Fibroblast of villous mesenchyme (primary cell): ENCODE results near the gene SPX. TPM values are rescaled to one million over a fixed set of nuclear protein-coding genes. Genes with fewer than 3 reads are reported as not detected.
A peak's percentile ranks its signal among the peaks of the same experiment; 100 is the strongest.

Source experiments
- DNase-seq: peaks from one replicate; pipeline ENCODE4 v3.0.0-alpha.2; 2010; ENCODE audit warnings: low read depth
- H3K4me3 ChIP-seq: 2 replicates; pipeline ENCODE4 v1.5.1; 2011; ENCODE audit warnings: low read depth, mild to moderate bottlenecking, low read length
- total RNA-seq: library from RNA; depleted of rRNA; stranded (reverse); fragments of >200 nt; gene quantifications from 2 replicates; pipeline ENCODE4 v1.2.3, GENCODE V29; 2012
- TF ChIP-seq, protein P1 (sequence below): IDR thresholded peaks from 2 replicates; pipeline ENCODE4 v1.5.1; 2012; ENCODE audit warnings: low read depth, mild to moderate bottlenecking, low read length; ENCODE audit not compliant: insufficient read depth

The SPX gene
- total RNA-seq, 1 donor: 0.86 TPM

DNA sequence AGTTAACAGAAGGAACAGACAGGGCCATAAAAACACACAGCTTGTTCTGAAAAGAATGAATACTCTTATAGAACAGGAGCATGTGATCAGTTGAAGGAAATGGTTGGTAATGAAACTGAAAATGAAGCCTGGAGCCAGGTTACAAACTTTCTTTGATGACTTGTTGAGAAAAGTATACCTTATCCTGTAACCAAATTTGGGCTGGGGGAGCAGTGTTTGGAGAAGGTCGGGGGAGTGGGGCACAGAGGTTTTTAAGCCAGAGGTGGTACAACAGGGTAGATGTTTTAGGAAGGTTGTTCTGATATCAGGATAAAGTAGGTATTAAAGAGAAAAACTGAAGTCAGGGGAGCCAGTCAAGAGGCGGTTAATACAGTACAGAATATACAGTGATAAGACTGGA lies 16.3 kb upstream of the SPX start:
- TF ChIP-seq, protein P1, sequence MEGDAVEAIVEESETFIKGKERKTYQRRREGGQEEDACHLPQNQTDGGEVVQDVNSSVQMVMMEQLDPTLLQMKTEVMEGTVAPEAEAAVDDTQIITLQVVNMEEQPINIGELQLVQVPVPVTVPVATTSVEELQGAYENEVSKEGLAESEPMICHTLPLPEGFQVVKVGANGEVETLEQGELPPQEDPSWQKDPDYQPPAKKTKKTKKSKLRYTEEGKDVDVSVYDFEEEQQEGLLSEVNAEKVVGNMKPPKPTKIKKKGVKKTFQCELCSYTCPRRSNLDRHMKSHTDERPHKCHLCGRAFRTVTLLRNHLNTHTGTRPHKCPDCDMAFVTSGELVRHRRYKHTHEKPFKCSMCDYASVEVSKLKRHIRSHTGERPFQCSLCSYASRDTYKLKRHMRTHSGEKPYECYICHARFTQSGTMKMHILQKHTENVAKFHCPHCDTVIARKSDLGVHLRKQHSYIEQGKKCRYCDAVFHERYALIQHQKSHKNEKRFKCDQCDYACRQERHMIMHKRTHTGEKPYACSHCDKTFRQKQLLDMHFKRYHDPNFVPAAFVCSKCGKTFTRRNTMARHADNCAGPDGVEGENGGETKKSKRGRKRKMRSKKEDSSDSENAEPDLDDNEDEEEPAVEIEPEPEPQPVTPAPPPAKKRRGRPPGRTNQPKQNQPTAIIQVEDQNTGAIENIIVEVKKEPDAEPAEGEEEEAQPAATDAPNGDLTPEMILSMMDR: no peak
- no peak for DNase-seq

GRCh38 chr12:21516281-21516680 lies 9.8 kb upstream of the SPX start:
- no peak for DNase-seq
- H3K4me3 ChIP-seq: no peak overlapping the region
- TF ChIP-seq, protein P1: no peak

More for the DNA sequence above, 16.3 kb upstream of the SPX start:
- H3K4me3 ChIP-seq: no peak overlapping the region

GRCh38 chr12:21518451-21518850 lies 7.6 kb upstream of the SPX start:
- TF ChIP-seq, protein P1: no peak
- no peak for DNase-seq
- no peak overlapping the region for H3K4me3 ChIP-seq

DNA sequence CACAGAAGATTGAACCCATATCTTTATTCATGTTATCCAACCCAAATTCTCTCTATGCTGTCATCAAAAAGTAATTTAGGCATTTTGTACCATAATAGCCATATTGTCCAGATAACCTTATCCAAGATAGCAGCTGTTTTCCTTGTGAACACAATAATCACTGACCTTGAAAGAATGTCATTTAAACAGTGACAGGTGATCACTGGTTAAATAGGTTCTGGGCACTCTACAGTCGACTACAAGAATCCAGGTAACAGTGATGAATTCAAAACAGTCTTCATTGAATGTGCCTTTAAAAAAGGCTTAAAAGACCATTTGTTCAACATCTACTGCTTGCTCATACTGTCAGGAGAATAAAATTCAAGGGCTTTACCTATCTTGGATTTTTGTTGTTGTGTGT lies 4.6 kb upstream of the SPX start:
- H3K4me3 ChIP-seq: no peak overlapping the region
- TF ChIP-seq, protein P1: no peak
- no peak for DNase-seq

DNA sequence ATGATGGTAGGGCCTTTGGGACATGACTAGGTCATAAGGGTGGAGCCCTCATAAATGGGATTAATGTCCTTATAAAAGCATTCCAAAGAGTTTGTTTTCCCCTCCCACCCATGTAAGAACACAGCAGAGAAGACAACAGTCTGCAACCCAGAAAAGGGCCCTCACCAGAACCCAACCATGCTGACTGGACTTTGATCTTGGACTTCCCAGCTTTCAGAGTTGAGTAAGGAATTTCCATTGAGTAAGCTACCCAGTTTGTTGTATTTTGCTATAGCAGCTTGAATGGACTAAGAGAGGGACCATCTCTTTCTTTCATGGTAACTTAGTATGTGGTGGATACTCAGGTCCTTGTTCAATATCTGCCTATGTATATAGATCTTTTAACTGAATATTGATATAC lies 2.9 kb upstream of the SPX start:
- no peak for DNase-seq
- TF ChIP-seq, protein P1: no peak
- H3K4me3 ChIP-seq: no peak overlapping the region

DNA sequence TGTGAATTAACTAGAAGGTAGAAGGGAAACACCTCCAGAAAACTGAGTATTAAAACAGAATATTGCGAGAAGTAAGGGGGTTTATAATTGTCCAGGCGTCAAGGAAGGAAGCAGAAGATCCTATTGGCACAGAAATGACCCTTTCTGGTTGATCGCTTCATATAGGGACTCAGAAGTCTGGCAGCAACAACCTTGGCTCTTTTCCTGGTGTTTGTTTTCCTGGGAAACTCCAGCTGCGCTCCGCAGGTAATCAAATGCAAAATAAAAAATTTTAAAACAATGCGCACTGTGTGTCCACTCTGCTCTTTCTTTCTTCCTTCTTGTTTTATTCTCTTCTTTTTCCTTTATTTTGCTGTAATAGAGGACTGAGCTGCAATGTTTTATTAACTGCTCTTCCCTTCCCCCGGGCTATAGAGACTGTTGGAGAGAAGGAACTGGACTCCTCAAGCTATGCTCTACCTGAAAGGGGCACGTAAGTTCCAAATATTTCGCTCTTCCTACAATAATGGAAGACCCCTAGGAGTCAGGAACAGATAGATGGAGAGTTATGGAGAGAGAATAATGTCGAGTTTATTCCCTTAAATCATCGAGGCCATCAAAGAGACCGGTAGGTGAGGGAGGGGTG lies 737 bp downstream of the SPX start:
- DNase-seq: no peak
- peak overlapping the region; percentile 65 for H3K4me3 ChIP-seq
- TF ChIP-seq, protein P1: no peak

GRCh38 chr12:21527451-21528180 lies 1.5 kb downstream of the SPX start:
- DNase-seq: peak; percentile 37
- TF ChIP-seq, protein P1: no peak
- H3K4me3 ChIP-seq: peak overlapping the region; percentile 65
